Lower leg skin (tissue), 4 donors: ENCODE measurements around the gene PEX11B. TPM values are rescaled to one million over a fixed set of nuclear protein-coding genes. Genes with fewer than 3 reads are reported as not detected.

Experiments
- DNase-seq, 2 donors: peaks; one replicate each; pipeline ENCODE4 v3.0.0-alpha.2; 2019; ENCODE audit warnings: low spot score in 2 of 2
- H3K4me3 ChIP-seq: fragments of 200-600 bp; sonication (generic); 2 replicates; pipeline ENCODE4 v1.5.1; 2017; ENCODE audit warnings: mild to moderate bottlenecking, low read depth; ENCODE audit not compliant: poor library complexity, severe bottlenecking
- POLR2A ChIP-seq, 2 donors: fragments of 450-650 bp; IDR thresholded peaks; one replicate each; pipeline ENCODE4 v1.6.1; 2016 to 2017; ENCODE audit warnings: antibody characterized with exemption in 2 of 2, mild to moderate bottlenecking in 1 of 2, moderate library complexity in 1 of 2
- WGBS, 2 donors: methylation state at CpG; one replicate each; pipeline ENCODE4 v1.1.5; 2018; 5-methylcytosine and 5-hydroxymethylcytosine counted together
- intact Hi-C: fragments of 100-400 bp; cut with DNase I; formaldehyde crosslinking; loops from one replicate; pipeline ENCODE4 v1.15.0; 2023; ENCODE audit warnings: low total_unique reads
- total RNA-seq, 4 donors: library from RNA; depleted of rRNA; stranded (reverse); fragments of >200 nt; gene quantifications; one replicate each; pipeline ENCODE4 v1.1.0, GENCODE V29; 2016
- TF ChIP-seq, protein P1 (sequence below), 3 donors: fragments of 450-650 bp; IDR thresholded peaks; one replicate each; pipeline ENCODE4 v1.5.1; 2016; ENCODE audit warnings: antibody characterized with exemption in 3 of 3, mild to moderate bottlenecking in 3 of 3, moderate library complexity in 2 of 3

The PEX11B gene
- total RNA-seq, 4 donors from 2014 or later: 27.0 to 47.1 (median 30.2) TPM

DNA sequence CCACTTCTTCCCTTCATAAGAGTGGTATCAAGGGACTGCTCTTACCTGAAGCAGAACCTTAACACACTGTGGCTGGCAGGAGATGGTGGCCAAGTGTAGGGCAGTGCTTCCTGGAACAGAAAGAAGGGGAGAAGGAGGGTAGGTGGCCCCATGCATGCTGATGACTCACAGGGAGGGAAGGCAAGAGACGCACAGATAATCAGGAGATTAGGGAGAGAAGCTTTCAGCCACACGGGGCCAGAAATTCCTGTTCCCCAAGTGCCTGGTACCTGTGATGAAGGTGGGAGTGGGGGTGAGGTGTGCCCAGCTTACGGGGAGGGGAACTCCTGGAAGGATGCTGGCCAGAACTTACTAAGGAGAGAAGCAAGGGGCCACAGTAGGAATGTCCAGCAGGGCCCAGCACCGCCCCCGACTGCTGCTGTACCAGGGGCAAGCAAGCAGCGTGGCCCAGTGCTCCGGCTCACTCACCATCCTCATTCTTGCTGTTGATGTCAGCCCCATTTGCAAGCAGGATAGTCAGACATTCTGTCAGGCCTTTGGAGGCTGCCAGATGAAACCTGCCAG lies 40.5 kb downstream of the PEX11B start:
- 73 to 76% methylated on average over 7 of the region's 7 CpGs for WGBS, 2 donors
- intact Hi-C loops: no loop called here
- H3K4me3 ChIP-seq: no peak overlapping the region
- no peak for DNase-seq
- TF ChIP-seq POLR2A (IDR thresholded peaks at IDR 0.05): no peak
- TF ChIP-seq, protein P1, sequence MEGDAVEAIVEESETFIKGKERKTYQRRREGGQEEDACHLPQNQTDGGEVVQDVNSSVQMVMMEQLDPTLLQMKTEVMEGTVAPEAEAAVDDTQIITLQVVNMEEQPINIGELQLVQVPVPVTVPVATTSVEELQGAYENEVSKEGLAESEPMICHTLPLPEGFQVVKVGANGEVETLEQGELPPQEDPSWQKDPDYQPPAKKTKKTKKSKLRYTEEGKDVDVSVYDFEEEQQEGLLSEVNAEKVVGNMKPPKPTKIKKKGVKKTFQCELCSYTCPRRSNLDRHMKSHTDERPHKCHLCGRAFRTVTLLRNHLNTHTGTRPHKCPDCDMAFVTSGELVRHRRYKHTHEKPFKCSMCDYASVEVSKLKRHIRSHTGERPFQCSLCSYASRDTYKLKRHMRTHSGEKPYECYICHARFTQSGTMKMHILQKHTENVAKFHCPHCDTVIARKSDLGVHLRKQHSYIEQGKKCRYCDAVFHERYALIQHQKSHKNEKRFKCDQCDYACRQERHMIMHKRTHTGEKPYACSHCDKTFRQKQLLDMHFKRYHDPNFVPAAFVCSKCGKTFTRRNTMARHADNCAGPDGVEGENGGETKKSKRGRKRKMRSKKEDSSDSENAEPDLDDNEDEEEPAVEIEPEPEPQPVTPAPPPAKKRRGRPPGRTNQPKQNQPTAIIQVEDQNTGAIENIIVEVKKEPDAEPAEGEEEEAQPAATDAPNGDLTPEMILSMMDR (IDR thresholded peaks at IDR 0.05): no peak

DNA sequence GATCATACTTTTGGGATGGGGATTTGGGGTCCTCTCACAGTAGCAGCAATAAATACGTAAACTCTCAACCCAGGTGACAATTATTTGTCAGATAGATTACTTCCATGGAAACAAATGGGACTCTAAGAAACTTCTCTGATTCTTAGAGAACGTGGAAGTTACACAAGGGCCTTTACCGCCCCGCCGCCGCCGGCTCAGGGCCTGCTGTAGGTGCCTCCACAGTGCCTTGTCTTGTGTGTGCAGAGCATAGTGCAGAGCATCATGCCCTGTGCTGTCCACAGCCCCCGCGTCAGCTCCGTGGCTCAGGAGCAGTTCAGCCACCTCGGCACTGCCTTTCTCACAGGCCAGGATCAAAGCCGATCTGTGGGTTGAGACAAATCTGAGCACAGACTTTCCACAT lies 43.9 kb downstream of the PEX11B start:
- TF ChIP-seq, protein P1 (IDR thresholded peaks at IDR 0.05): no peak
- no peak for TF ChIP-seq POLR2A (IDR thresholded peaks at IDR 0.05)
- 95 to 98% methylated on average over 12 of the region's 12 CpGs for WGBS, 2 donors
- no peak for DNase-seq
- no peak overlapping the region for H3K4me3 ChIP-seq
- intact Hi-C loops: no loop called here

DNA sequence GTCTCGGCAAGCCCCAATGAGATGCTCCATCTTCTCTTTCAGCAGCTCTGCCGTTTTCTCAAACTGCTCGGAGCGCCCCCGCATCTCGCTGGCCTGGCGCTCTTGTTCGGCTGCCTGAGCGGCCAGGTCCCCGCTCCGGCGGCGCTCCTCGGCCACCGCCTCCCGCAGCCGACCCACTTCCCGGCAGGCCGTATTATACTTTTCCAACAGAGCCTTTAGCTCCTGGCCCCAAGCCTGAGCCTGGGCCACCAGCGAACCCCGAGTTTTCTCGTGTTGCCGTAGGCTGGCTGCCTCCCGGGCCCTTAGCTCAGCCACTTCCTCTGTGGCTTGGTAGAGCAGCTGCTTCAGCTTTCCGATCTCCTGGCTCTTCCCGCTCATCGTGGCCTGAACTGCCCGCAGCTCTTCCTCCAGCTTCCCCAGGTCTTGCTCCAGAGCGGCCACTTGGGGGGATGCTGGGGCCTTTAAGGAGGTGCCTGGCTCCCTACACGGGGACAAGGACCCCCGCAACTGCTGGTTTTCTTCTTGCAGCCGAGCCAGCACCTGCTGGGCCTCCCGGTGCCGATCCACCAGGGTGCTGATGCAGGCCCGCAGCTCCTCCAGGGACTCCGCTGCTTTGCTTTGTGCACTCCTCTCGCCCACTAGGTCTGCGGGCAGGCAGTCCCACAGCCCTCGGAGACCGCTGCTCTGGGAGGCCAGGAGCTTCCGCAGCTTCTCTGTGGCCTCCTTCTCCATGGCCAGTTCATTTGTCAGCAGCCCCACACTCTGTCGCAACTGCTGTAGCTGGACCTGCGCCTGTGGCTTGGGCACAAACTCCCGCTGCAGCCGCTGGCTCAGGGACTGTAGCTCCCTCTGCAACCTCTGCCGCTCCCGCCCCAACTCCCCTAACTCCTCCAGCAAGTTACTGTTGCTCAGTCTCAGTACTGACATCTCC lies 46.3 kb downstream of the PEX11B start:
- 21 to 42% methylated on average over 42 to 47 of the region's 47 CpGs for WGBS, 2 donors
- intact Hi-C loops: no loop called here
- DNase-seq: peak; percentile 59 to 95
- H3K4me3 ChIP-seq: peak overlapping the region; percentile 11
- no peak for TF ChIP-seq POLR2A (IDR thresholded peaks at IDR 0.05)
- TF ChIP-seq, protein P1 (IDR thresholded peaks at IDR 0.05): no peak

DNA sequence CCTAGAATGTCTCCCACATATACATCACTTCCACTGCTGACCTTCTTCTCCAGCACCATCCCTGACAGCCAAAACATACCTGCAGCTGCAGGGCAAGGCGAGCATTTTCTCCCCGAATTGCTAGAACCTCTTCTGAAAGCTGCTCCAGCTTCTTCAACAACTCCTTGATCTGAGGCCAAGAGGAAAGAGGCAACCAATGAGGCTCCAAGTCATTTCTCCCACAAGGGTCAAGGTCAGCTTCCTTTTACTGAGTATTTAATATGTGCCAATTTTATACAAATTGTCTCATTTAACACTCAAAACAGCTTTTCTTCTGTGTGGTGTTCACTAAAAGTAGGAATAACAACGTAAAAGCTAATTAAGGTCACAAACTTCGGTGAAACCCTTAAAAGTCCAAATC lies 50.3 kb downstream of the PEX11B start:
- 86% methylated on average over 4 of the region's 4 CpGs for WGBS, 2 donors
- intact Hi-C loops: no loop called here
- no peak overlapping the region for H3K4me3 ChIP-seq
- TF ChIP-seq POLR2A (IDR thresholded peaks at IDR 0.05): no peak
- TF ChIP-seq, protein P1 (IDR thresholded peaks at IDR 0.05): no peak
- no peak for DNase-seq

DNA sequence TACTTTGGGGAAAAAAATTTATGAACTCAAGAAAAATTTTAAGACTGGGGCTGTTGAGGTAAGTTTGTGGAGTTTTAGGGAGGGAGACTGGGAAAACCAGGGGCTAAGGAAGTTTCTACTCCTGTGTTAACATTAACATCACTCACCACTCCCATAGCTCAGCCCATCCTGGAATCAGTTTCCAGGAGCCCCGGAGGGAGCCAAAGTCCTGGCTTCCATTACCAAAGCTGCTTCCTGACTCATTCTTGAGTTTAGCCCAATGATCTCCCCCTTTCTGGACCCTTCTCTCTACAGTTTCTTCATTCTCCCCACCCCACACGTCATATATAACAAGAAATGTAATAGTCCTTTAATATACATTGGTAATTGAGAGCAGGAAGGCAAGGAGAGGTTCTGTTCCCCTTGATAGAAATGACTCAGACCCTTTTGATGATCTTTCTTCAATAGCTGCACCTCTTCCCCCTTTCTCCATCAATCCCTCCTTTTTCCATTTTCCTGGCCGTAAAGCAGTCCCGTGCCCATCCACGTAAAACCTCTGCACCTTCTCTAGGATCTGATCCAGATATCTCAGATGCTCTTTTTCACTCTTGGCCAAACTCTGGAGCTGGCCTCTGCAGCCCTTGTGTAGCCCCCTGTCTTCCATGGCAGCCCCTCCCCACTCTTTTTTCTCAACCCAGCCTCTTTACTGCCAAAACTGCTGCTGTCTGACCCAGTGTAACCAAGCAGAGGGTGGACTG lies 55.1 kb downstream of the PEX11B start:
- WGBS, 2 donors: 66 to 67% methylated on average over 5 of the region's 5 CpGs
- H3K4me3 ChIP-seq: no peak overlapping the region
- intact Hi-C loops: no loop called here
- no peak for TF ChIP-seq POLR2A (IDR thresholded peaks at IDR 0.05)
- TF ChIP-seq, protein P1 (IDR thresholded peaks at IDR 0.05): no peak
- DNase-seq: no peak

Other genes with a start within 250 kb of the PEX11B start
- gene PDZK1, start 211.3 kb downstream of the PEX11B start, total RNA-seq: 1 to 10 TPM in 3 of 4 donors, not detected in 1; 1.8 to 6.8 (median 3.1) TPM
- under 1 TPM in 2 of 4 donors, not detected in 2; 0.38 to 0.63 TPM for gene CD160, start 199.2 kb downstream of the PEX11B start, total RNA-seq
- gene RNF115, start 94.6 kb downstream of the PEX11B start, total RNA-seq: 10 to 100 TPM in 2 of 4 donors, 1 to 10 TPM in 2; 7.0 to 12.8 (median 9.3) TPM
- 10 to 100 TPM; 25.1 to 31.3 (median 27.0) TPM for gene POLR3C, start 94.5 kb downstream of the PEX11B start, total RNA-seq
- 1 to 10 TPM in 3 of 4 donors, under 1 TPM in 1; 0.25 to 5.0 (median 2.5) TPM for gene NUDT17, start 73.1 kb downstream of the PEX11B start, total RNA-seq
- 10 to 100 TPM; 22.8 to 47.7 (median 33.0) TPM for gene PIAS3, start 59.6 kb downstream of the PEX11B start, total RNA-seq
- gene ANKRD35, start 32.9 kb downstream of the PEX11B start, total RNA-seq: 10 to 100 TPM; 32.2 to 68.6 (median 48.4) TPM
- 1 to 10 TPM; 1.8 to 3.6 (median 2.6) TPM for gene ITGA10, start 8.7 kb downstream of the PEX11B start, total RNA-seq
- 100 to 1,000 TPM; 120 to 176 (median 149) TPM for gene RBM8A, start 8.8 kb upstream of the PEX11B start, total RNA-seq
- 10 to 100 TPM in 1 of 4 donors, 1 to 10 TPM in 3; 4.6 to 14.2 (median 7.7) TPM for gene LIX1L, start 39.3 kb upstream of the PEX11B start, total RNA-seq
- gene ANKRD34A, start 45.9 kb upstream of the PEX11B start, total RNA-seq: 1 to 10 TPM in 1 of 4 donors, under 1 TPM in 3; 0.12 to 1.3 (median 0.39) TPM
- 10 to 100 TPM; 10.6 to 15.3 (median 14.2) TPM for gene POLR3GL, start 46.0 kb upstream of the PEX11B start, total RNA-seq
- gene TXNIP, start 77.9 kb upstream of the PEX11B start, total RNA-seq: 1,000 to 10,000 TPM; 2,445 to 6,877 (median 3,895) TPM
- not detected for gene HJV, start 103.0 kb upstream of the PEX11B start, total RNA-seq
- 1 to 10 TPM; 1.5 to 2.4 (median 1.9) TPM for gene NBPF10, start 226.1 kb upstream of the PEX11B start, total RNA-seq